ENCODE data around the gene MAP1LC3B.
A peak's percentile ranks its signal among the peaks of the same experiment; 100 is the strongest.
"Not testable (repeated sequence)": the region's sequence is repeated elsewhere in the genome, so short reads cannot be mapped to it uniquely, and the experiment has no call there.

MAP1LC3B gene

GRCh38 chr16:87383505-87384161, 8.5 kb upstream of the MAP1LC3B start, which contains the start of gene FBXO31:
Gene FBXO31 (minus strand): TSS chr16:87383776. CDS start chr16:87383744, 32 bp downstream.
- peak within 1 kb of the TSS; percentile 87 for H3K4me3 Mint-ChIP-seq
- peak within 1 kb of the TSS; percentile 99 for H3K27ac Mint-ChIP-seq

GRCh38 chr16:87384162-87384874, 7.8 kb upstream of the MAP1LC3B start:
- CTCF ChIA-PET, result interaction anchor here (1.0 to 2.9 kb wide), 3 partner anchors 9 to 60 kb away, joined by 4 to 17 read pairs (median 4); no protein-coding TSS in a partner anchor
- no peaks in the 10 kb centered on the region for H3K9me3 Mint-ChIP-seq
- H3K4me1 Mint-ChIP-seq, result peaks cover 71% of the 10 kb centered on the region
- peaks cover 9% of the 10 kb centered on the region for H3K36me3 Mint-ChIP-seq
- peak overlapping the region; percentile 99 for H3K27ac Mint-ChIP-seq
- H3K4me3 Mint-ChIP-seq, result peak overlapping the region; percentile 87
- DNase-seq, result no peak
- H3K27me3 Mint-ChIP-seq, result peaks cover 4% of the 10 kb centered on the region

More at GRCh38 chr16:87383505-87384161, 8.5 kb upstream of the MAP1LC3B start, which contains the start of gene FBXO31:
- Mint-ChIP-seq H3K27me3 (peaks cover 4% of the 10 kb centered on the region), H3K9me3 (no peaks in the 10 kb centered on the region), H3K36me3 (peaks cover 13% of the 10 kb centered on the region), H3K4me1 (peaks cover 71% of the 10 kb centered on the region)
- CTCF ChIA-PET, result interaction anchor here (1.0 to 2.9 kb wide), 4 partner anchors 9 to 68 kb away, joined by 4 to 17 read pairs (median 4); no protein-coding TSS in a partner anchor
- peak; percentile 89 for DNase-seq

- DNase-seq, H3K9me3 Mint-ChIP-seq, H3K36me3 Mint-ChIP-seq, H3K27me3 Mint-ChIP-seq: not testable (repeated sequence)
- Mint-ChIP-seq H3K4me1 (peaks cover 76% of the 10 kb centered on the region), H3K27ac (peak overlapping the region; percentile 99), H3K4me3 (peak overlapping the region; percentile 87)
- CTCF ChIA-PET, result interaction anchor here (2.9 kb wide), 1 partner anchor 10 kb away, joined by 17 read pairs; no protein-coding TSS in a partner anchor
These were observed 7.3 kb upstream of the MAP1LC3B start for GRCh38 chr16:87384875-87385167.

GRCh38 chr16:87387942-87388817, 4.0 kb upstream of the MAP1LC3B start:
- peaks cover 6% of the 10 kb centered on the region for H3K36me3 Mint-ChIP-seq
- peak overlapping the region; percentile 56 for H3K4me3 Mint-ChIP-seq
- CTCF ChIA-PET, result no interaction called here
- peaks cover 55% of the 10 kb centered on the region for H3K4me1 Mint-ChIP-seq
- H3K9me3 Mint-ChIP-seq, result no peaks in the 10 kb centered on the region
- peaks cover 4% of the 10 kb centered on the region for H3K27me3 Mint-ChIP-seq
- peak overlapping the region; percentile 99 for H3K27ac Mint-ChIP-seq
- DNase-seq, result peak; percentile 94

GRCh38 chr16:87388818-87389134, 3.4 kb upstream of the MAP1LC3B start:
- H3K27ac Mint-ChIP-seq, result peak overlapping the region; percentile 99

GRCh38 chr16:87389245-87389644, 2.9 kb upstream of the MAP1LC3B start:
- H3K27ac Mint-ChIP-seq, result peak overlapping the region; percentile 88
- no peak for DNase-seq
- H3K36me3 Mint-ChIP-seq, result peaks cover 12% of the 10 kb centered on the region
- H3K4me1 Mint-ChIP-seq, result peaks cover 64% of the 10 kb centered on the region
- H3K27me3 Mint-ChIP-seq, result no peaks in the 10 kb centered on the region
- no peak overlapping the region for H3K4me3 Mint-ChIP-seq
- CTCF ChIA-PET, result no interaction called here
- H3K9me3 Mint-ChIP-seq, result no peaks in the 10 kb centered on the region

More at GRCh38 chr16:87388818-87389134, 3.4 kb upstream of the MAP1LC3B start:
- Mint-ChIP-seq H3K4me1 (peaks cover 61% of the 10 kb centered on the region), H3K36me3 (peaks cover 12% of the 10 kb centered on the region), H3K4me3 (peak overlapping the region; percentile 56), H3K9me3 (no peaks in the 10 kb centered on the region), H3K27me3 (peaks cover 4% of the 10 kb centered on the region)
- CTCF ChIA-PET, result no interaction called here
- no peak for DNase-seq

GRCh38 chr16:87389914-87390313, 2.2 kb upstream of the MAP1LC3B start:
- Mint-ChIP-seq H3K27ac (peak overlapping the region; percentile 88), H3K36me3 (peaks cover 16% of the 10 kb centered on the region), H3K4me1 (peaks cover 65% of the 10 kb centered on the region)
- DNase-seq, H3K9me3 Mint-ChIP-seq, H3K4me3 Mint-ChIP-seq, CTCF ChIA-PET, H3K27me3 Mint-ChIP-seq: not testable (repeated sequence)

- peaks cover 19% of the 10 kb centered on the region for H3K36me3 Mint-ChIP-seq
- H3K4me1 Mint-ChIP-seq, result peaks cover 64% of the 10 kb centered on the region
- no peaks in the 10 kb centered on the region for H3K27me3 Mint-ChIP-seq
- H3K27ac Mint-ChIP-seq, result peak overlapping the region; percentile 97
- DNase-seq, result no peak
- H3K4me3 Mint-ChIP-seq, result peak overlapping the region; percentile 84
- no peaks in the 10 kb centered on the region for H3K9me3 Mint-ChIP-seq
- CTCF ChIA-PET, result no interaction called here
These were observed 1.4 kb upstream of the MAP1LC3B start for GRCh38 chr16:87390641-87391323.

- CTCF ChIA-PET, result no interaction called here
- Mint-ChIP-seq H3K9me3 (no peaks in the 10 kb centered on the region), H3K4me3 (peak overlapping the region; percentile 84), H3K4me1 (peaks cover 61% of the 10 kb centered on the region), H3K36me3 (peaks cover 19% of the 10 kb centered on the region), H3K27me3 (no peaks in the 10 kb centered on the region), H3K27ac (peak overlapping the region; percentile 97)
- no peak for DNase-seq
These were observed 699 bp upstream of the MAP1LC3B start for GRCh38 chr16:87391324-87391949.

- peaks cover 48% of the 10 kb centered on the region for H3K4me1 Mint-ChIP-seq
- CTCF ChIA-PET, result interaction anchor here (0.6 to 2.3 kb wide), 8 partner anchors 9 to 483 kb away, joined by 3 to 7 read pairs (median 4); partner anchors contain the start of gene FBXO31
These were observed 914 bp downstream of the MAP1LC3B start for GRCh38 chr16:87392821-87393679.

GRCh38 chr16:87393680-87394055, 1.5 kb downstream of the MAP1LC3B start:
- Mint-ChIP-seq H3K27me3 (no peaks in the 10 kb centered on the region), H3K4me1 (peaks cover 41% of the 10 kb centered on the region), H3K9me3 (no peaks in the 10 kb centered on the region), H3K27ac (peak overlapping the region; percentile 93), H3K4me3 (peak overlapping the region; percentile 90), H3K36me3 (peaks cover 18% of the 10 kb centered on the region)
- CTCF ChIA-PET, result interaction anchor here (0.6 to 2.4 kb wide), 10 partner anchors 9 to 482 kb away, joined by 3 to 18 read pairs (median 4); partner anchors contain the start of genes C16orf95 and FBXO31
- DNase-seq, result no peak

More at GRCh38 chr16:87392821-87393679, 914 bp downstream of the MAP1LC3B start:
- DNase-seq, result peak; percentile 61
- H3K9me3 Mint-ChIP-seq, result no peaks in the 10 kb centered on the region
- H3K4me3 Mint-ChIP-seq, result peak overlapping the region; percentile 90
- peak overlapping the region; percentile 93 for H3K27ac Mint-ChIP-seq
- H3K27me3 Mint-ChIP-seq, result no peaks in the 10 kb centered on the region
- H3K36me3 Mint-ChIP-seq, result peaks cover 18% of the 10 kb centered on the region

- H3K9me3 Mint-ChIP-seq, result no peaks in the 10 kb centered on the region
- CTCF ChIA-PET, result interaction anchor here (0.8 to 2.4 kb wide), 6 partner anchors 12 to 240 kb away, joined by 3 to 18 read pairs (median 4); partner anchors contain the start of gene FBXO31
- H3K27me3 Mint-ChIP-seq, result no peaks in the 10 kb centered on the region
- DNase-seq, result no peak
- H3K36me3 Mint-ChIP-seq, result peaks cover 27% of the 10 kb centered on the region
- H3K4me3 Mint-ChIP-seq, result no peak overlapping the region
- H3K27ac Mint-ChIP-seq, result peak overlapping the region; percentile 59
- peaks cover 32% of the 10 kb centered on the region for H3K4me1 Mint-ChIP-seq
These were observed 3.2 kb downstream of the MAP1LC3B start for GRCh38 chr16:87395181-87395842.

All from activated naive CD4-positive, alpha-beta T cell treated with anti-CD3 and anti-CD28 coated beads, Interleukin-2, amount 10 ng/mL, durations not matched to agents 7 days and 5 days (primary cell).